ENCODE measurements around the gene SUGCT.

SUGCT gene

GRCh38 chr7:40804477-40805215, 669.8 kb downstream of the SUGCT start:
- Mint-ChIP-seq H3K9me3 (peaks cover under 1% of the 10 kb centered on the region), H3K4me1 (peaks cover under 1% of the 10 kb centered on the region), H3K4me3 (no peak overlapping the region), H3K27me3 (no peaks in the 10 kb centered on the region), H3K36me3 (no peaks in the 10 kb centered on the region), H3K27ac (no peak overlapping the region)
- ATAC-seq, result no peak

- Mint-ChIP-seq H3K4me1 (peaks cover 6% of the 10 kb centered on the region), H3K9me3 (peaks cover 4% of the 10 kb centered on the region), H3K27me3 (no peaks in the 10 kb centered on the region), H3K27ac (no peak overlapping the region), H3K4me3 (no peak overlapping the region), H3K36me3 (no peaks in the 10 kb centered on the region)
- ATAC-seq, result peak; percentile 36
Measured at GRCh38 chr7:40805361-40805760, 670.6 kb downstream of the SUGCT start.

- Mint-ChIP-seq H3K4me3 (no peak overlapping the region), H3K4me1 (peaks cover 11% of the 10 kb centered on the region), H3K36me3 (no peaks in the 10 kb centered on the region), H3K27ac (no peak overlapping the region), H3K27me3 (no peaks in the 10 kb centered on the region), H3K9me3 (peaks cover 13% of the 10 kb centered on the region)
- no peak for ATAC-seq
Measured at GRCh38 chr7:40808378-40808942, 673.7 kb downstream of the SUGCT start.

GRCh38 chr7:40810274-40810673, 675.5 kb downstream of the SUGCT start:
- Mint-ChIP-seq H3K36me3 (no peaks in the 10 kb centered on the region), H3K27ac (no peak overlapping the region), H3K9me3 (peaks cover 13% of the 10 kb centered on the region), H3K27me3 (no peaks in the 10 kb centered on the region), H3K4me3 (no peak overlapping the region), H3K4me1 (peaks cover 11% of the 10 kb centered on the region)
- no peak for ATAC-seq

GRCh38 chr7:40811666-40812065, 676.9 kb downstream of the SUGCT start:
- H3K9me3 Mint-ChIP-seq, result peaks cover 13% of the 10 kb centered on the region
- no peak overlapping the region for H3K4me3 Mint-ChIP-seq
- no peaks in the 10 kb centered on the region for H3K36me3 Mint-ChIP-seq
- no peaks in the 10 kb centered on the region for H3K27me3 Mint-ChIP-seq
- H3K27ac Mint-ChIP-seq, result no peak overlapping the region
- no peak for ATAC-seq
- peaks cover 11% of the 10 kb centered on the region for H3K4me1 Mint-ChIP-seq

- no peak overlapping the region for H3K27ac Mint-ChIP-seq
- H3K36me3 Mint-ChIP-seq, result no peaks in the 10 kb centered on the region
- no peak overlapping the region for H3K4me3 Mint-ChIP-seq
- H3K27me3 Mint-ChIP-seq, result no peaks in the 10 kb centered on the region
- peak; percentile 20 for ATAC-seq
- H3K4me1 Mint-ChIP-seq, result peaks cover 6% of the 10 kb centered on the region
- peaks cover 9% of the 10 kb centered on the region for H3K9me3 Mint-ChIP-seq
Measured at GRCh38 chr7:40815022-40815421, 680.2 kb downstream of the SUGCT start.

GRCh38 chr7:40815512-40815911, 680.7 kb downstream of the SUGCT start:
- Mint-ChIP-seq H3K36me3 (no peaks in the 10 kb centered on the region), H3K4me3 (no peak overlapping the region), H3K9me3 (peaks cover 9% of the 10 kb centered on the region), H3K4me1 (peaks cover 3% of the 10 kb centered on the region), H3K27me3 (no peaks in the 10 kb centered on the region), H3K27ac (no peak overlapping the region)
- no peak for ATAC-seq

GRCh38 chr7:40822861-40823260, 688.1 kb downstream of the SUGCT start:
- Mint-ChIP-seq H3K4me1 (no peaks in the 10 kb centered on the region), H3K4me3 (no peak overlapping the region), H3K36me3 (no peaks in the 10 kb centered on the region), H3K27ac (no peak overlapping the region), H3K9me3 (peaks cover 4% of the 10 kb centered on the region), H3K27me3 (no peaks in the 10 kb centered on the region)
- no peak for ATAC-seq

GRCh38 chr7:40824461-40824860, 689.7 kb downstream of the SUGCT start:
- Mint-ChIP-seq H3K9me3 (peaks cover 4% of the 10 kb centered on the region), H3K4me1 (no peaks in the 10 kb centered on the region), H3K4me3 (no peak overlapping the region), H3K27me3 (no peaks in the 10 kb centered on the region), H3K27ac (no peak overlapping the region), H3K36me3 (no peaks in the 10 kb centered on the region)
- ATAC-seq, result no peak

- ATAC-seq, result no peak
- H3K27ac Mint-ChIP-seq, result no peak overlapping the region
- H3K27me3 Mint-ChIP-seq, result no peaks in the 10 kb centered on the region
- H3K36me3 Mint-ChIP-seq, result no peaks in the 10 kb centered on the region
- H3K9me3 Mint-ChIP-seq, result peaks cover 2% of the 10 kb centered on the region
- no peak overlapping the region for H3K4me3 Mint-ChIP-seq
- H3K4me1 Mint-ChIP-seq, result no peaks in the 10 kb centered on the region
Measured at GRCh38 chr7:40826411-40827221, 691.8 kb downstream of the SUGCT start.

GRCh38 chr7:40827222-40828085, 692.6 kb downstream of the SUGCT start:
- no peaks in the 10 kb centered on the region for H3K9me3 Mint-ChIP-seq
- no peak for ATAC-seq
- no peak overlapping the region for H3K27ac Mint-ChIP-seq
- H3K36me3 Mint-ChIP-seq, result no peaks in the 10 kb centered on the region
- no peaks in the 10 kb centered on the region for H3K4me1 Mint-ChIP-seq
- no peaks in the 10 kb centered on the region for H3K27me3 Mint-ChIP-seq
- no peak overlapping the region for H3K4me3 Mint-ChIP-seq

- no peaks in the 10 kb centered on the region for H3K9me3 Mint-ChIP-seq
- H3K4me3 Mint-ChIP-seq, result no peak overlapping the region
- H3K27ac Mint-ChIP-seq, result no peak overlapping the region
- H3K36me3 Mint-ChIP-seq, result no peaks in the 10 kb centered on the region
- no peaks in the 10 kb centered on the region for H3K4me1 Mint-ChIP-seq
- no peaks in the 10 kb centered on the region for H3K27me3 Mint-ChIP-seq
- ATAC-seq, result no peak
Measured at GRCh38 chr7:40828686-40829600, 694.1 kb downstream of the SUGCT start.

- ATAC-seq, result no peak
- Mint-ChIP-seq H3K4me1 (peaks cover 9% of the 10 kb centered on the region), H3K9me3 (no peaks in the 10 kb centered on the region), H3K27me3 (no peaks in the 10 kb centered on the region), H3K27ac (no peak overlapping the region), H3K4me3 (no peak overlapping the region), H3K36me3 (no peaks in the 10 kb centered on the region)
Measured at GRCh38 chr7:40833191-40833887, 698.5 kb downstream of the SUGCT start.

GRCh38 chr7:40833888-40834234, 699.1 kb downstream of the SUGCT start:
- Mint-ChIP-seq H3K36me3 (no peaks in the 10 kb centered on the region), H3K9me3 (no peaks in the 10 kb centered on the region), H3K27me3 (no peaks in the 10 kb centered on the region), H3K27ac (no peak overlapping the region), H3K4me1 (peaks cover 9% of the 10 kb centered on the region), H3K4me3 (no peak overlapping the region)
- no peak for ATAC-seq
